Measurements from ENCODE around the gene PDGFRB. TPM values are rescaled to one million over a fixed set of nuclear protein-coding genes. Genes with fewer than 3 reads are reported as not detected.

Gene PDGFRB
- total and polyA plus RNA-seq, 2 of the 8 experiments (the other 6 are each of a cell fraction or from before 2014, with no cell fraction given) = 4.2 to 13.7 TPM

GRCh38 chr5:150082889-150083288 lies 72.8 kb downstream of the PDGFRB start:
- CTCF ChIA-PET (ENCODE audit: partially characterized antibody) = interaction anchor here (0.6 to 1.5 kb wide), 4 partner anchors 26 to 316 kb away, joined by 3 to 5 read pairs (median 4); no protein-coding TSS in a partner anchor
- Histone ChIP-seq H4K20me1 (replicated peaks in 1 of 2; ENCODE audit: control insufficient read depth in 1 of 2, insufficient read depth in 2 of 2, low read length in 2 of 2) (no peaks in the 10 kb centered on the region), H3K79me1 (ENCODE audit: low read depth, low read length) (no peaks in the 10 kb centered on the region), H2BK20ac (ENCODE audit: low read length) (no peak overlapping the region), H3K23me2 (ENCODE audit: low read depth, low read length) (no peaks in the 10 kb centered on the region; the same call in 1 of the 2 replicates), H2BK5ac (ENCODE audit: low read depth, low read length) (no peak overlapping the region), H2AK5ac (ENCODE audit: low read depth, low read length) (no peak overlapping the region), H4K5ac (ENCODE audit: insufficient read length, low read depth, low read length) (no peak overlapping the region), H3K4me1 (replicated peaks in 1 of 4; ENCODE audit: control insufficient read depth in 3 of 4, insufficient read depth in 4 of 4, low read length in 3 of 4) (peaks cover 0 to 6% (median 1%) of the 10 kb centered on the region in 4 experiments; a peak in 5 of 7 replicates), H3K4me2 (ENCODE audit: insufficient read depth in 1 of 2, low read depth in 2 of 2, low read length in 2 of 2) (no peak overlapping the region), H3K27ac (ENCODE audit: low read depth, low read length) (no peak overlapping the region), H3K27me3 (replicated peaks in 1 of 4; ENCODE audit: control insufficient read depth in 3 of 4, extremely low read depth in 1 of 4, insufficient read depth in 3 of 4, low read length in 3 of 4) (no peaks in the 10 kb centered on the region; a peak in 1 of 7 replicates), H2BK120ac (replicated peaks; ENCODE audit: low read depth, low read length) (no peak overlapping the region), H3K4ac (replicated peaks; ENCODE audit: insufficient read length, low read depth, low read length) (no peak overlapping the region), H2BK15ac (ENCODE audit: low read length) (peak overlapping the region; percentile 61; the same call in 1 of the 2 replicates), H3K79me2 (ENCODE audit: control insufficient read depth in 1 of 2, insufficient read depth in 2 of 2, low read length in 2 of 2) (no peaks in the 10 kb centered on the region), H3K9ac (replicated peaks in 1 of 4; ENCODE audit: extremely low read depth in 1 of 4, low read depth in 3 of 4, low read length in 3 of 4) (no peak overlapping the region), H2AFZ (ENCODE audit: low read length) (no peak overlapping the region), H3K36me3 (ENCODE audit: control insufficient read depth in 2 of 4, insufficient read depth in 4 of 4, low read length in 3 of 4) (no peaks in the 10 kb centered on the region), H3K14ac (ENCODE audit: insufficient read length) (no peak overlapping the region), H4K8ac (ENCODE audit: extremely low read depth, insufficient read depth, low read length) (no peak overlapping the region), H3K23ac (ENCODE audit: insufficient read length) (no peak overlapping the region), H3K4me3 (ENCODE audit: extremely low read depth in 1 of 4, insufficient read depth in 2 of 4, low read depth in 3 of 4, low read length in 4 of 4) (no peak overlapping the region), H3K9me3 (ENCODE audit: insufficient read depth in 2 of 2, low read depth in 1 of 2, low read length in 1 of 2) (no peaks in the 10 kb centered on the region), H3K56ac (replicated peaks; ENCODE audit: insufficient read length, low read depth, low read length) (no peak overlapping the region), H3K18ac (ENCODE audit: extremely low read depth, low read length) (no peak overlapping the region), H4K91ac (replicated peaks; ENCODE audit: insufficient read length, low read length) (peak overlapping the region; percentile 25), H2BK12ac (ENCODE audit: low read depth, low read length) (no peak overlapping the region)
- DNase-seq (ENCODE audit: low read depth in 1 of 2, low spot score in 2 of 2) (peak in 1 of 2 experiments; percentile 37), FAIRE-seq (no peak)
- WGBS, 2 experiments (ENCODE audit: extremely low coverage in 1 of 2, insufficient coverage in 1 of 2, insufficient read length in 1 of 2, insufficient replicate concordance in 2 of 2, low coverage in 1 of 2, low lambda C conversion rate in 2 of 2, missing lambda C conversion rate in 1 of 2) = 90% methylated on average over 6 of the region's 6 CpGs; no CpG with 5 or more reads in 1 of the 2 experiments
- POLR2A ChIA-PET (ENCODE audit: partially characterized antibody) = interaction anchor here (0.6 kb wide), 1 partner anchor 30 kb away, joined by 3 read pairs; no protein-coding TSS in a partner anchor
- TF ChIP-seq EZH2 (IDR thresholded peaks at IDR 0.05; ENCODE audit: low read depth, low read length, severe bottlenecking) = no peak
- no peak for TF ChIP-seq ZNF274 (IDR thresholded peaks at IDR 0.05; ENCODE audit: borderline replicate concordance, extremely low read depth, low read length)
- no peak for TF ChIP-seq KDM1A (IDR thresholded peaks at IDR 0.05; ENCODE audit: borderline replicate concordance, low read length)

Measured in H1 (cell line).